Esophagus squamous epithelium (tissue), 5 donors: ENCODE results near the gene ZSWIM4. TPM values are rescaled to one million over a fixed set of nuclear protein-coding genes. Genes with fewer than 3 reads are reported as not detected.

Experiments used
- DNase-seq: peaks from one replicate; lab custom pipeline; 2025; lab: John Stamatoyannopoulos, UW
- H3K27ac ChIP-seq, 4 donors: fragments of 200-600 bp; sonication (generic); one replicate each; pipeline ENCODE4 v1.5.1; 2016 to 2019; ENCODE audit warnings: mild to moderate bottlenecking in 1 of 4
- H3K27me3 ChIP-seq, 4 donors: fragments of 200-600 bp; sonication (generic); 1 replicate in 3 of 4; 2 replicates in 1 of 4; pipeline versions ENCODE4 v1.5.1 to v1.6.0; 2017 to 2021; ENCODE audit warnings: antibody characterized with exemption in 1 of 4
- H3K36me3 ChIP-seq, 3 donors: fragments of 200-600 bp; sonication (generic); one replicate each; pipeline ENCODE4 v1.5.1; 2016 to 2019
- H3K4me1 ChIP-seq, 3 donors: fragments of 200-600 bp; sonication (generic); one replicate each; pipeline ENCODE4 v1.5.1; 2017 to 2019
- H3K4me3 ChIP-seq, 4 donors: fragments of 200-600 bp; sonication (generic); 1 replicate in 3 of 4; 2 replicates in 1 of 4; pipeline ENCODE4 v1.5.1; 2016 to 2019; ENCODE audit warnings: mild to moderate bottlenecking in 2 of 4, moderate library complexity in 1 of 4
- H3K9me3 ChIP-seq, 3 donors: fragments of 200-600 bp; sonication (generic); one replicate each; pipeline ENCODE4 v1.5.1; 2016 to 2019
- CTCF ChIP-seq, 6 experiments: fragments of 450-650 bp in 4 of 6; fragments of 200-600 bp in 2 of 6; sonication (generic) in 2 of 6; IDR thresholded peaks; one replicate each; pipeline ENCODE4 v1.5.1; 2016 to 2019; ENCODE audit warnings: antibody characterized with exemption in 6 of 6, mild to moderate bottlenecking in 4 of 6, moderate library complexity in 4 of 6
- POLR2A ChIP-seq, 4 donors: fragments of 450-650 bp; IDR thresholded peaks; one replicate each; pipeline ENCODE4 v1.6.1; 2017; ENCODE audit warnings: antibody characterized with exemption in 4 of 4, mild to moderate bottlenecking in 4 of 4, moderate library complexity in 3 of 4
- WGBS, 2 donors: methylation state at CpG; one replicate each; pipeline ENCODE4 v1.1.5; 2018; 5-methylcytosine and 5-hydroxymethylcytosine counted together
- intact Hi-C: fragments of 100-400 bp; cut with DNase I; formaldehyde crosslinking; loops from one replicate; pipeline ENCODE4 v1.15.0; 2022
- total RNA-seq, 4 donors: library from RNA; depleted of rRNA; stranded (reverse); fragments of >200 nt; gene quantifications; one replicate each; pipeline ENCODE4 v1.1.0, GENCODE V29; 2016
- donor health status: DM: yes; HTN: yes; CAD: no.

ZSWIM4 gene
- total RNA-seq, 4 donors from 2014 or later = 7.2 to 41.4 (median 16.9) TPM

- Histone ChIP-seq H3K4me3 (no peak overlapping the region), H3K9me3 (no peaks in the 10 kb centered on the region), H3K4me1 (peaks cover 6 to 26% (median 13%) of the 10 kb centered on the region in 3 donors), H3K27ac (no peak overlapping the region), H3K36me3 (peaks cover 9 to 80% (median 21%) of the 10 kb centered on the region in 3 donors), H3K27me3 (no peaks in the 10 kb centered on the region)
- no peak for TF ChIP-seq CTCF (IDR thresholded peaks at IDR 0.05)
- no peak for DNase-seq
- WGBS, 2 donors = 89 to 98% methylated on average over 3 of the region's 3 CpGs
- intact Hi-C loops = no loop called here
Observed at GRCh38 chr19:13807421-13808021, 12.3 kb downstream of the ZSWIM4 start.

- Histone ChIP-seq H3K4me1 (peaks cover 0 to 13% (median 5%) of the 10 kb centered on the region in 3 donors), H3K36me3 (peaks cover 9 to 94% (median 26%) of the 10 kb centered on the region in 3 donors), H3K4me3 (no peak overlapping the region), H3K27me3 (no peaks in the 10 kb centered on the region), H3K27ac (no peak overlapping the region), H3K9me3 (no peaks in the 10 kb centered on the region)
- TF ChIP-seq CTCF (IDR thresholded peaks at IDR 0.05) (no peak), POLR2A (IDR thresholded peaks at IDR 0.05) (no peak)
- 95 to 100% methylated on average over 3 to 11 of the region's 34 CpGs for WGBS, 2 donors
- DNase-seq = no peak
- intact Hi-C loops = no loop called here
Observed at GRCh38 chr19:13808856-13809255, 13.6 kb downstream of the ZSWIM4 start.

GRCh38 chr19:13812544-13812943, 17.3 kb downstream of the ZSWIM4 start:
- 76 to 87% methylated on average over 7 to 10 of the region's 11 CpGs for WGBS, 2 donors
- no peak overlapping the region for H3K4me3 ChIP-seq
- intact Hi-C loops = no loop called here
- H3K9me3 ChIP-seq = no peaks in the 10 kb centered on the region
- no peaks in the 10 kb centered on the region for H3K27me3 ChIP-seq
- no peak for TF ChIP-seq POLR2A (IDR thresholded peaks at IDR 0.05)
- no peak for TF ChIP-seq CTCF (IDR thresholded peaks at IDR 0.05)
- no peak overlapping the region for H3K27ac ChIP-seq
- no peak for DNase-seq
- peaks cover 14 to 96% (median 20%) of the 10 kb centered on the region in 3 donors for H3K36me3 ChIP-seq
- H3K4me1 ChIP-seq = peaks cover 0 to 8% (median 3%) of the 10 kb centered on the region in 3 donors

GRCh38 chr19:13813147-13813546, 17.9 kb downstream of the ZSWIM4 start:
- H3K4me3 ChIP-seq = no peak overlapping the region
- peaks cover 14 to 95% (median 20%) of the 10 kb centered on the region in 3 donors for H3K36me3 ChIP-seq
- TF ChIP-seq CTCF (IDR thresholded peaks at IDR 0.05) (no peak), POLR2A (IDR thresholded peaks at IDR 0.05) (no peak)
- no peak overlapping the region for H3K27ac ChIP-seq
- no peaks in the 10 kb centered on the region for H3K9me3 ChIP-seq
- intact Hi-C loops = no loop called here
- DNase-seq = no peak
- 83 to 86% methylated on average over 1 of the region's 2 CpGs for WGBS, 2 donors
- no peaks in the 10 kb centered on the region for H3K27me3 ChIP-seq
- H3K4me1 ChIP-seq = peaks cover 0 to 14% (median 4%) of the 10 kb centered on the region in 3 donors

- Histone ChIP-seq H3K4me1 (peaks cover 0 to 18% (median 4%) of the 10 kb centered on the region in 3 donors), H3K27ac (no peak overlapping the region), H3K27me3 (no peaks in the 10 kb centered on the region), H3K9me3 (no peaks in the 10 kb centered on the region), H3K36me3 (peaks cover 5 to 92% (median 11%) of the 10 kb centered on the region in 3 donors), H3K4me3 (no peak overlapping the region)
- TF ChIP-seq POLR2A (IDR thresholded peaks at IDR 0.05) (no peak), CTCF (IDR thresholded peaks at IDR 0.05) (no peak)
- DNase-seq = no peak
- WGBS, 2 donors = 83 to 95% methylated on average over 4 to 9 of the region's 21 CpGs
- intact Hi-C loops = no loop called here
Observed at GRCh38 chr19:13814550-13814949, 19.3 kb downstream of the ZSWIM4 start.
